ENCODE data around the gene KREMEN2.

DNA sequence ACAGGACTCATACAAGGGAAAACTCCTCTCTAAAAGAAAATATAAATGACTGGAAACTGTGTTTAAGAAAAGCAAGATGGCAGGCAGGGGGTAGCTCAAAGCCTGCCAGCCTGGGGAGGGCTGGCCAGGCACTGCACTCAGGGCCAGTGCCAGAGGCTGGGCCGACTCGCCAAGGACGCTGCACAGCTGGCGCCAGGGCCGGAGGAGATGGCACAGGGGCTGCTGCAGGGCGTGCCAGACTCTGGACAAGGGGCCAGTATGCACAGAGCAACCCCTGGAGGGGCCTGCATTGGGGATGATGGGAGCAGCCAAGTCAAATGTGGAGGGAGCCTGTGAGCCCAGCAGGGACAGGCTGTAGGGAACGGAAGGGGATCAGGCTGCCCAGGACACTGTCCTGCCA lies 12.1 kb downstream of the KREMEN2 start:
- TF ChIP-seq, protein P1, sequence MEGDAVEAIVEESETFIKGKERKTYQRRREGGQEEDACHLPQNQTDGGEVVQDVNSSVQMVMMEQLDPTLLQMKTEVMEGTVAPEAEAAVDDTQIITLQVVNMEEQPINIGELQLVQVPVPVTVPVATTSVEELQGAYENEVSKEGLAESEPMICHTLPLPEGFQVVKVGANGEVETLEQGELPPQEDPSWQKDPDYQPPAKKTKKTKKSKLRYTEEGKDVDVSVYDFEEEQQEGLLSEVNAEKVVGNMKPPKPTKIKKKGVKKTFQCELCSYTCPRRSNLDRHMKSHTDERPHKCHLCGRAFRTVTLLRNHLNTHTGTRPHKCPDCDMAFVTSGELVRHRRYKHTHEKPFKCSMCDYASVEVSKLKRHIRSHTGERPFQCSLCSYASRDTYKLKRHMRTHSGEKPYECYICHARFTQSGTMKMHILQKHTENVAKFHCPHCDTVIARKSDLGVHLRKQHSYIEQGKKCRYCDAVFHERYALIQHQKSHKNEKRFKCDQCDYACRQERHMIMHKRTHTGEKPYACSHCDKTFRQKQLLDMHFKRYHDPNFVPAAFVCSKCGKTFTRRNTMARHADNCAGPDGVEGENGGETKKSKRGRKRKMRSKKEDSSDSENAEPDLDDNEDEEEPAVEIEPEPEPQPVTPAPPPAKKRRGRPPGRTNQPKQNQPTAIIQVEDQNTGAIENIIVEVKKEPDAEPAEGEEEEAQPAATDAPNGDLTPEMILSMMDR (IDR thresholded peaks at IDR 0.05; ENCODE audit: extremely low read depth in 1 of 2, insufficient read depth in 1 of 2, low read depth in 1 of 2, low read length in 2 of 2) = no peak
- TF ChIP-seq JUN (IDR thresholded peaks at IDR 0.05; ENCODE audit: borderline replicate concordance, insufficient read depth, insufficient read length, low read depth) (no peak), POLR2AphosphoS5 (IDR thresholded peaks at IDR 0.05; ENCODE audit: insufficient read depth, low read depth, low read length) (no peak), EZH2 (IDR thresholded peaks at IDR 0.05; ENCODE audit: borderline replicate concordance, low read depth, low read length, severe bottlenecking) (no peak)
- TF ChIP-seq, protein P2, sequence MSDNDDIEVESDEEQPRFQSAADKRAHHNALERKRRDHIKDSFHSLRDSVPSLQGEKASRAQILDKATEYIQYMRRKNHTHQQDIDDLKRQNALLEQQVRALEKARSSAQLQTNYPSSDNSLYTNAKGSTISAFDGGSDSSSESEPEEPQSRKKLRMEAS (IDR thresholded peaks at IDR 0.05; ENCODE audit: insufficient read depth, insufficient read length) = no peak

Measured in endothelial cell of umbilical vein (primary cell).